H1 (cell line): ENCODE data around the gene KCNC1. TPM values are rescaled to one million over a fixed set of nuclear protein-coding genes. Genes with fewer than 3 reads are reported as not detected.

Experiments
- BACH1 ChIP-seq: IDR thresholded peaks from 2 replicates; pipeline ENCODE4 v1.6.1; 2012; ENCODE audit warnings: low read length, improper control_type of control experiment
- EZH2 ChIP-seq: fragments of 200-600 bp; sonication (generic); IDR thresholded peaks from 2 replicates; pipeline ENCODE4 v1.7.1; 2012; ENCODE audit warnings: low read depth, mild to moderate bottlenecking, moderate library complexity, low read length, inconsistent platforms; ENCODE audit not compliant: severe bottlenecking
- KDM5A ChIP-seq: fragments of 200-600 bp; IDR thresholded peaks from 2 replicates; pipeline ENCODE4 v1.7.1; 2012; ENCODE audit warnings: mild to moderate bottlenecking, low read length, inconsistent platforms, mixed read lengths
- POU5F1 ChIP-seq: IDR thresholded peaks from 2 replicates; pipeline ENCODE4 v1.6.1; 2011; ENCODE audit warnings: low read depth, mild to moderate bottlenecking, low read length, moderate library complexity
- TBP ChIP-seq: IDR thresholded peaks from 2 replicates; pipeline ENCODE4 v1.6.1; 2011; ENCODE audit warnings: low read depth, low read length, improper control_type of control experiment
- TEAD4 ChIP-seq: IDR thresholded peaks from 2 replicates; pipeline ENCODE4 v1.6.1; 2012; ENCODE audit warnings: low read depth, low read length, inconsistent platforms, mixed read lengths
- polyA plus RNA-seq, 7 experiments: library from polyadenylated mRNA; depleted of rRNA in 3 of 7; stranded (reverse) in 5 of 7; unstranded in 2 of 7; fragments of >200 nt in 5 of 7; fragments of 200-250 nt in 2 of 7; gene quantifications; 1 replicate in 5 of 7; 2 replicates in 1 of 7; 4 replicates in 1 of 7; pipeline versions ENCODE4 v1.2.1 to v1.2.3, GENCODE V29; 2011 to 2013; ENCODE audit warnings: missing spikeins in 2 of 7, mixed read lengths in 2 of 7
- total RNA-seq: library from RNA; stranded (reverse); fragmentation: NEBNext Ultra II Directional; extraction: Animal tissue kit (Norgen Biotek cat#: 25700); gene quantifications from 2 replicates; pipeline ENCODE4 v1.2.1, GENCODE V29; 2021
- TF ChIP-seq, protein P1 (sequence below): fragments of 300-600 bp; sonication (generic); IDR thresholded peaks from 2 replicates; pipeline ENCODE4 v1.7.1; 2012; ENCODE audit warnings: low read length, moderate library complexity, mild to moderate bottlenecking, inconsistent platforms; ENCODE audit not compliant: insufficient replicate concordance
- TF ChIP-seq, protein P2 (sequence below): IDR thresholded peaks from 2 replicates; pipeline ENCODE4 v1.6.1; 2011; ENCODE audit warnings: low read depth, mild to moderate bottlenecking, low read length; ENCODE audit not compliant: insufficient read depth

KCNC1 gene
- total and polyA plus RNA-seq, 2 of the 8 experiments (the other 6 are each of a cell fraction or from before 2014, with no cell fraction given): 0.11 to 0.26 TPM

DNA sequence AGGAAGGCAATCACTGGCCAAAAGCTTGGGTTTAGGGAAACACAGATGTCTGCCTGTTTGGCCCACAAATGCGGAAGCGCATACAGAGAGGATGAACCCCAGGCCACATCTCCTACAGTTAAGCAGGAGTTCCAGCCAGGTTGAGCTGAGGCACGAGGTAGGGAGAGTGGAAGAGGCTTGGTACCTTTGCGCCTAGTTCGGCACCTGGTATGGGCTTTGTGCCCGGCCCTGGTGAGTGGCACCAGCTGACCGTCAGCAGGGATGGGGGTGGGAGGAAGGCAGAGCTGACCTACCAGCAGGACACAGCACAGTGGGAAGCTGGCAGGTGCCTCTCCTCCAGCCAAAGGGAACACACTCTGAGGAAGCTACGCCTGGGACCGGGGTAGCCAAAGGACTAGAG lies 57.6 kb downstream of the KCNC1 start (continued):
- no peak for TF ChIP-seq EZH2
- TF ChIP-seq POU5F1: no peak
- TF ChIP-seq, protein P1, sequence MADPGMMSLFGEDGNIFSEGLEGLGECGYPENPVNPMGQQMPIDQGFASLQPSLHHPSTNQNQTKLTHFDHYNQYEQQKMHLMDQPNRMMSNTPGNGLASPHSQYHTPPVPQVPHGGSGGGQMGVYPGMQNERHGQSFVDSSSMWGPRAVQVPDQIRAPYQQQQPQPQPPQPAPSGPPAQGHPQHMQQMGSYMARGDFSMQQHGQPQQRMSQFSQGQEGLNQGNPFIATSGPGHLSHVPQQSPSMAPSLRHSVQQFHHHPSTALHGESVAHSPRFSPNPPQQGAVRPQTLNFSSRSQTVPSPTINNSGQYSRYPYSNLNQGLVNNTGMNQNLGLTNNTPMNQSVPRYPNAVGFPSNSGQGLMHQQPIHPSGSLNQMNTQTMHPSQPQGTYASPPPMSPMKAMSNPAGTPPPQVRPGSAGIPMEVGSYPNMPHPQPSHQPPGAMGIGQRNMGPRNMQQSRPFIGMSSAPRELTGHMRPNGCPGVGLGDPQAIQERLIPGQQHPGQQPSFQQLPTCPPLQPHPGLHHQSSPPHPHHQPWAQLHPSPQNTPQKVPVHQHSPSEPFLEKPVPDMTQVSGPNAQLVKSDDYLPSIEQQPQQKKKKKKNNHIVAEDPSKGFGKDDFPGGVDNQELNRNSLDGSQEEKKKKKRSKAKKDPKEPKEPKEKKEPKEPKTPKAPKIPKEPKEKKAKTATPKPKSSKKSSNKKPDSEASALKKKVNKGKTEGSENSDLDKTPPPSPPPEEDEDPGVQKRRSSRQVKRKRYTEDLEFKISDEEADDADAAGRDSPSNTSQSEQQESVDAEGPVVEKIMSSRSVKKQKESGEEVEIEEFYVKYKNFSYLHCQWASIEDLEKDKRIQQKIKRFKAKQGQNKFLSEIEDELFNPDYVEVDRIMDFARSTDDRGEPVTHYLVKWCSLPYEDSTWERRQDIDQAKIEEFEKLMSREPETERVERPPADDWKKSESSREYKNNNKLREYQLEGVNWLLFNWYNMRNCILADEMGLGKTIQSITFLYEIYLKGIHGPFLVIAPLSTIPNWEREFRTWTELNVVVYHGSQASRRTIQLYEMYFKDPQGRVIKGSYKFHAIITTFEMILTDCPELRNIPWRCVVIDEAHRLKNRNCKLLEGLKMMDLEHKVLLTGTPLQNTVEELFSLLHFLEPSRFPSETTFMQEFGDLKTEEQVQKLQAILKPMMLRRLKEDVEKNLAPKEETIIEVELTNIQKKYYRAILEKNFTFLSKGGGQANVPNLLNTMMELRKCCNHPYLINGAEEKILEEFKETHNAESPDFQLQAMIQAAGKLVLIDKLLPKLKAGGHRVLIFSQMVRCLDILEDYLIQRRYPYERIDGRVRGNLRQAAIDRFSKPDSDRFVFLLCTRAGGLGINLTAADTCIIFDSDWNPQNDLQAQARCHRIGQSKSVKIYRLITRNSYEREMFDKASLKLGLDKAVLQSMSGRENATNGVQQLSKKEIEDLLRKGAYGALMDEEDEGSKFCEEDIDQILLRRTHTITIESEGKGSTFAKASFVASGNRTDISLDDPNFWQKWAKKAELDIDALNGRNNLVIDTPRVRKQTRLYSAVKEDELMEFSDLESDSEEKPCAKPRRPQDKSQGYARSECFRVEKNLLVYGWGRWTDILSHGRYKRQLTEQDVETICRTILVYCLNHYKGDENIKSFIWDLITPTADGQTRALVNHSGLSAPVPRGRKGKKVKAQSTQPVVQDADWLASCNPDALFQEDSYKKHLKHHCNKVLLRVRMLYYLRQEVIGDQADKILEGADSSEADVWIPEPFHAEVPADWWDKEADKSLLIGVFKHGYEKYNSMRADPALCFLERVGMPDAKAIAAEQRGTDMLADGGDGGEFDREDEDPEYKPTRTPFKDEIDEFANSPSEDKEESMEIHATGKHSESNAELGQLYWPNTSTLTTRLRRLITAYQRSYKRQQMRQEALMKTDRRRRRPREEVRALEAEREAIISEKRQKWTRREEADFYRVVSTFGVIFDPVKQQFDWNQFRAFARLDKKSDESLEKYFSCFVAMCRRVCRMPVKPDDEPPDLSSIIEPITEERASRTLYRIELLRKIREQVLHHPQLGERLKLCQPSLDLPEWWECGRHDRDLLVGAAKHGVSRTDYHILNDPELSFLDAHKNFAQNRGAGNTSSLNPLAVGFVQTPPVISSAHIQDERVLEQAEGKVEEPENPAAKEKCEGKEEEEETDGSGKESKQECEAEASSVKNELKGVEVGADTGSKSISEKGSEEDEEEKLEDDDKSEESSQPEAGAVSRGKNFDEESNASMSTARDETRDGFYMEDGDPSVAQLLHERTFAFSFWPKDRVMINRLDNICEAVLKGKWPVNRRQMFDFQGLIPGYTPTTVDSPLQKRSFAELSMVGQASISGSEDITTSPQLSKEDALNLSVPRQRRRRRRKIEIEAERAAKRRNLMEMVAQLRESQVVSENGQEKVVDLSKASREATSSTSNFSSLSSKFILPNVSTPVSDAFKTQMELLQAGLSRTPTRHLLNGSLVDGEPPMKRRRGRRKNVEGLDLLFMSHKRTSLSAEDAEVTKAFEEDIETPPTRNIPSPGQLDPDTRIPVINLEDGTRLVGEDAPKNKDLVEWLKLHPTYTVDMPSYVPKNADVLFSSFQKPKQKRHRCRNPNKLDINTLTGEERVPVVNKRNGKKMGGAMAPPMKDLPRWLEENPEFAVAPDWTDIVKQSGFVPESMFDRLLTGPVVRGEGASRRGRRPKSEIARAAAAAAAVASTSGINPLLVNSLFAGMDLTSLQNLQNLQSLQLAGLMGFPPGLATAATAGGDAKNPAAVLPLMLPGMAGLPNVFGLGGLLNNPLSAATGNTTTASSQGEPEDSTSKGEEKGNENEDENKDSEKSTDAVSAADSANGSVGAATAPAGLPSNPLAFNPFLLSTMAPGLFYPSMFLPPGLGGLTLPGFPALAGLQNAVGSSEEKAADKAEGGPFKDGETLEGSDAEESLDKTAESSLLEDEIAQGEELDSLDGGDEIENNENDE: no peak
- TF ChIP-seq, protein P2, sequence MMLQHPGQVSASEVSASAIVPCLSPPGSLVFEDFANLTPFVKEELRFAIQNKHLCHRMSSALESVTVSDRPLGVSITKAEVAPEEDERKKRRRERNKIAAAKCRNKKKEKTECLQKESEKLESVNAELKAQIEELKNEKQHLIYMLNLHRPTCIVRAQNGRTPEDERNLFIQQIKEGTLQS: no peak
- no peak for TF ChIP-seq TBP
- TF ChIP-seq BACH1: no peak
- TF ChIP-seq KDM5A: no peak
- TF ChIP-seq TEAD4: no peak
